Gastroesophageal sphincter (tissue), 4 donors: ENCODE results near the gene C16orf46. TPM values are rescaled to one million over a fixed set of nuclear protein-coding genes. Genes with fewer than 3 reads are reported as not detected.
"Not testable (repeated sequence)": the region's sequence is repeated elsewhere in the genome, so short reads cannot be mapped to it uniquely, and the experiment has no call there.

Source experiments
- ATAC-seq: fragments of 150-250 bp; one replicate; pipeline ENCODE4 v1.9.1; 2016; ENCODE audit warnings: mild to moderate bottlenecking, moderate library complexity
- H3K27ac ChIP-seq, 4 donors: fragments of 200-600 bp; sonication (generic) in 3 of 4; 1 replicate in 3 of 4; 2 replicates in 1 of 4; pipeline ENCODE4 v1.5.1; 2016 to 2019
- H3K27me3 ChIP-seq: fragments of 200-600 bp; sonication (generic); one replicate; pipeline ENCODE4 v1.5.1; 2019
- H3K36me3 ChIP-seq, 2 donors: fragments of 200-600 bp; sonication (generic); one replicate each; pipeline ENCODE4 v1.5.1; 2019; ENCODE audit warnings: control low read depth in 1 of 2
- H3K4me1 ChIP-seq, 3 donors: fragments of 200-600 bp; sonication (generic); 1 replicate in 2 of 3; 2 replicates in 1 of 3; pipeline ENCODE4 v1.5.1; 2016 to 2019; ENCODE audit warnings: control low read depth in 2 of 3
- H3K4me3 ChIP-seq, 2 donors: fragments of 200-600 bp; sonication (generic); one replicate each; pipeline ENCODE4 v1.5.1; 2019; ENCODE audit warnings: mild to moderate bottlenecking in 1 of 2, moderate library complexity in 1 of 2
- H3K9me3 ChIP-seq, 3 donors: fragments of 200-600 bp; sonication (generic); one replicate each; pipeline ENCODE4 v1.5.1; 2017 to 2019; ENCODE audit warnings: control low read depth in 2 of 3
- CTCF ChIP-seq, 4 experiments: fragments of 200-600 bp in 2 of 4; fragments of 450-650 bp in 2 of 4; sonication (generic) in 1 of 4; IDR thresholded peaks; one replicate each; pipeline ENCODE4 v1.5.1; 2017 to 2019; ENCODE audit warnings: antibody characterized with exemption in 4 of 4, mild to moderate bottlenecking in 2 of 4, moderate library complexity in 2 of 4
- EP300 ChIP-seq: sonication (generic); formaldehyde crosslinking; IDR thresholded peaks from one replicate; pipeline ENCODE4 v1.6.1; 2017; ENCODE audit warnings: antibody characterized with exemption, mild to moderate bottlenecking
- POLR2A ChIP-seq, 2 donors: fragments of 450-650 bp; IDR thresholded peaks; one replicate each; pipeline ENCODE4 v1.6.1; 2017; ENCODE audit warnings: antibody characterized with exemption in 2 of 2, mild to moderate bottlenecking in 2 of 2, moderate library complexity in 1 of 2
- POLR2AphosphoS5 ChIP-seq: sonication (generic); formaldehyde crosslinking; IDR thresholded peaks from one replicate; pipeline ENCODE4 v1.6.1; 2017; ENCODE audit warnings: antibody characterized with exemption
- WGBS, 2 donors: methylation state at CpG; one replicate each; pipeline ENCODE4 v1.1.5; 2018; ENCODE audit warnings: low coverage in 1 of 2; 5-methylcytosine and 5-hydroxymethylcytosine counted together
- total RNA-seq, 4 donors: library from RNA; depleted of rRNA; stranded (reverse); fragments of >200 nt; gene quantifications; one replicate each; pipeline ENCODE4 v1.1.0, GENCODE V29; 2016

The C16orf46 gene
- total RNA-seq, 4 donors from 2014 or later: 0.42 to 3.9 (median 0.62) TPM; not detected in 1

DNA sequence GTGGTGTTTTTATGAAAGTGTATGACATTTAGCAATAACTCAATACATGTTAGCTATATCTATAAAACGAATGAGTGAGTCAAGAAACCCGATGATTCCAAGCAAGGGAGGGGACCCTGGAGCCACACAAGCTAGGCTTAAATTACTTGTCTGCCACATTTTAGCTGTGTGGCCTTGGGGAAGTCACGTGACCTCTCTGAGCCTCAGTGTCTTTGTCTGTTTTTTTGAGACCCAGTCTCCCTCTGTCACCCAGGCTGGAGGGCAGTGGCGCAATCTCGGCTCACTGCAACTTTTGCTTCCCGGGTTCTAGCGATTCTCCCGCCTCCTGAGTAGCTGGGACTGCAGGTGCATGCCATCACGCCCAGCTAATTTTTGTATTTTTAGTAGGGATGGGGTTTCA lies 39.2 kb upstream of the C16orf46 start:
- Histone ChIP-seq H3K9me3 (no peaks in the 10 kb centered on the region), H3K27ac (no peak overlapping the region), H3K36me3 (no peaks in the 10 kb centered on the region), H3K4me1 (no peaks in the 10 kb centered on the region), H3K27me3 (peaks cover 7% of the 10 kb centered on the region), H3K4me3 (no peak overlapping the region)
- no peak for TF ChIP-seq POLR2AphosphoS5
- TF ChIP-seq POLR2A (IDR thresholded peaks at IDR 0.05): no peak
- no peak for TF ChIP-seq EP300
- no peak for TF ChIP-seq CTCF (IDR thresholded peaks at IDR 0.05)
- no peak for ATAC-seq
- 83 to 98% methylated on average over 2 to 5 of the region's 9 CpGs for WGBS, 2 donors

DNA sequence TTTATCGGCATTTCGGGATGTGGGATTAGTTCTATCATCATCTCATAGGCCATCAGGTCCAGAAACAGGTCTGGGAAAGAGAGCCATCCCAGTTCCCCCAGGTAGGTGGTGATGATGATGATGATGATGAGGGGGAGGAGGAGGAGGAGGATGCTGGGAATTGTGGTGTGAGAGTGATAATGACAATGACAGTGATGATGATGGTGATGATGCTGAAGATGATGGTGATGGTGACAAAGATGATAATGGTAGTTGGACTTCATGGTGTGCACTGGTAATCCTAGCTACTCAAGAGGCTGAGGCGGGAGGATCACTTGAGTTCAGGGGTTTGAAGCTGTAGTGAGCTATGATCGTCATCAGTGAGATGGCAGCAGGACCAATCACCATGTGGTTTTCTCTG lies 35.4 kb upstream of the C16orf46 start:
- Histone ChIP-seq H3K9me3 (no peaks in the 10 kb centered on the region), H3K27me3 (peaks cover 7% of the 10 kb centered on the region), H3K36me3 (no peaks in the 10 kb centered on the region), H3K4me3 (no peak overlapping the region), H3K4me1 (no peaks in the 10 kb centered on the region), H3K27ac (no peak overlapping the region)
- 98 to 100% methylated on average over 1 to 4 of the region's 4 CpGs for WGBS, 2 donors
- no peak for ATAC-seq
- TF ChIP-seq POLR2A (IDR thresholded peaks at IDR 0.05) (no peak), POLR2AphosphoS5 (no peak), CTCF (IDR thresholded peaks at IDR 0.05) (no peak), EP300 (no peak)

- H3K27me3 ChIP-seq, H3K27ac ChIP-seq, H3K4me1 ChIP-seq, H3K4me3 ChIP-seq, H3K36me3 ChIP-seq, ATAC-seq, H3K9me3 ChIP-seq: not testable (repeated sequence)
- WGBS, 2 donors: 85 to 91% methylated on average over 5 to 6 of the region's 6 CpGs
Observed at GRCh38 chr16:81109274-81109673, 32.2 kb upstream of the C16orf46 start.

- Histone ChIP-seq H3K36me3 (no peaks in the 10 kb centered on the region), H3K4me3 (no peak overlapping the region), H3K4me1 (no peaks in the 10 kb centered on the region), H3K27me3 (no peaks in the 10 kb centered on the region), H3K9me3 (no peaks in the 10 kb centered on the region), H3K27ac (no peak overlapping the region)
- TF ChIP-seq EP300 (no peak), POLR2A (IDR thresholded peaks at IDR 0.05) (no peak)
- 66 to 72% methylated on average over 4 to 8 of the region's 11 CpGs for WGBS, 2 donors
- no peak for ATAC-seq
Observed at GRCh38 chr16:81107511-81107910, 30.5 kb upstream of the C16orf46 start.

DNA sequence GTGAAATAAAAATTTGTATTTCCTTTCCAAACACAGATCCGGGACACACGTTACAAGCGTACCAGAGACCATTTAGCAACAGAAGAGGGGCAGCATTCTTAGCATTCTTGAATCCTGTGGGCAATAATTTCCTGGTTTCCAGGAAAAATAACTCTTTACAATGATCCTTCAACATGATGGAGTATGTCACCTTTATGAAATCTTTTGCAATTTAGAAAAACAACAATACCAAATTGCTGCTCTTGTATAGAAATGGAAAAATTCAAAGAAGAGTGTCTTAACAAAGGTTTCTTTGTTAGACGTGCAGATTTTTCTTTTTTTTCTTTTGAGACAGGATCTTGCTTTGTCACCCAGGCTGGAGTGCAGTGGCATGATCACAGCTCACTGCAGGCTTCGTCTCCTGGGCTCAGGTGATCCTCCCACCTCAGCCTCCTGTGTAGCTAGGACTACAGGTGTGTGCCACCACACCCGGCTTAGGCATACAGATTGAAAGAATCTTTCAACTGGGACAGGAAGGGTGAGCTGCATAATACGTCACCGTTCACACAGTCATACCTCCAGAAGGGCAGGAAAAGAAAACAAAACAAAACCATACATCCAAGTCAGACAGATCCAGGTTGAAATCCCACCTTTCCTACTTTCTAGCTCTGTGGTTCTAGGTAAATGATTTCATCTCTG lies 29.9 kb upstream of the C16orf46 start:
- TF ChIP-seq POLR2AphosphoS5 (no peak), CTCF (IDR thresholded peaks at IDR 0.05) (no peak), POLR2A (IDR thresholded peaks at IDR 0.05) (no peak), EP300 (no peak)
- no peak overlapping the region for H3K4me3 ChIP-seq
- no peaks in the 10 kb centered on the region for H3K9me3 ChIP-seq
- H3K4me1 ChIP-seq: no peaks in the 10 kb centered on the region
- 50 to 56% methylated on average over 4 to 7 of the region's 8 CpGs for WGBS, 2 donors
- ATAC-seq: no peak
- H3K36me3 ChIP-seq: no peaks in the 10 kb centered on the region
- no peaks in the 10 kb centered on the region for H3K27me3 ChIP-seq
- no peak overlapping the region for H3K27ac ChIP-seq

DNA sequence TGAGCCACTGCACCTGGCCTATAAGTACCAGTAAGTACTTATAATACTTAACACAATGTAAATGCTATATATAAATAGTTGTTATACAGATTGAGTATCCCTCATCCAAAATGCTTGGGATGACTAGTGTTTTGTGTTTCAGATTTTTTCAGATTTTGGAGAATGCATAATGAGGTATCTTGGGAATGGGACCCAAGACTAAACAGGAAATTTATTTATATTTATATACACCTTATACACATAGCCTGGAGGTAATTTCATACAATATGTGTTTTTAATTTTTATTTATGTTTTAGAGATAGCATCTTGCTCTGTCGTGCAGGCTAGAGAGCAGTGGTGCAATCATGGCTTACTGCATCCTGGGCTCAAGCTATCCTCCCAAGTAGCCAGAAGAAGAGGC lies 28.9 kb upstream of the C16orf46 start:
- no peak overlapping the region for H3K4me3 ChIP-seq
- no peaks in the 10 kb centered on the region for H3K27me3 ChIP-seq
- no peak overlapping the region for H3K27ac ChIP-seq
- 43% methylated on average over 1 of the region's 1 CpG; no CpG with 5 or more reads in 1 of the 2 donors for WGBS, 2 donors
- no peak for TF ChIP-seq POLR2A (IDR thresholded peaks at IDR 0.05)
- TF ChIP-seq CTCF (IDR thresholded peaks at IDR 0.05): no peak
- no peak for TF ChIP-seq POLR2AphosphoS5
- no peak for TF ChIP-seq EP300
- no peaks in the 10 kb centered on the region for H3K4me1 ChIP-seq
- ATAC-seq: no peak
- H3K9me3 ChIP-seq: no peaks in the 10 kb centered on the region
- no peaks in the 10 kb centered on the region for H3K36me3 ChIP-seq
